NCI-H128 (cell line): Measurements from ENCODE around the gene CROCC.
A peak's percentile ranks its signal among the peaks of the same experiment; 100 is the strongest.
"Not testable (repeated sequence)": the region's sequence is repeated elsewhere in the genome, so short reads cannot be mapped to it uniquely, and the experiment has no call there.

Source experiments
- DNase-seq: peaks from one replicate; lab custom pipeline; 2025; ENCODE audit not compliant: unreplicated experiment; lab: John Stamatoyannopoulos, UW

The CROCC gene

DNA sequence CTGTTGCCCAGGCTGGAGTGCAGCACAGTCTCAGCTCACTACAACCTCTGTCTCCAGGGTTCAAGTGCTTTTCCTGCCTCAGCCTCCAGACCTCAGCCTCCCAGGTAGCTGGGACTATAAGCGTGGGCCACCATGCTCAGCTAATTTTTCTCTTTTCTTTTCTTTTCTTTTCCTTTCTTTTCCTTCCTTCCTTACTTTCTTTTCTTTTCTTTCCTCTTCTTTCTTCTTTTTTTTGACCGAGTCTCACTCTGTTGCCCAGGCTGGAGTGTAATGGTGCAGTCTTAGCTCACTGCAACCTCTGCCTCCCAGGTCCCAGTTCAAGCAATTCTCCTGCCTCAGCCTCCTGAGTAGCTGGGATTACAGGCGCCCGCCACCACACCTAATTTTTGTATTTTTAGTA is 42.4 kb downstream of the CROCC start:
- DNase-seq: not testable (repeated sequence)

DNA sequence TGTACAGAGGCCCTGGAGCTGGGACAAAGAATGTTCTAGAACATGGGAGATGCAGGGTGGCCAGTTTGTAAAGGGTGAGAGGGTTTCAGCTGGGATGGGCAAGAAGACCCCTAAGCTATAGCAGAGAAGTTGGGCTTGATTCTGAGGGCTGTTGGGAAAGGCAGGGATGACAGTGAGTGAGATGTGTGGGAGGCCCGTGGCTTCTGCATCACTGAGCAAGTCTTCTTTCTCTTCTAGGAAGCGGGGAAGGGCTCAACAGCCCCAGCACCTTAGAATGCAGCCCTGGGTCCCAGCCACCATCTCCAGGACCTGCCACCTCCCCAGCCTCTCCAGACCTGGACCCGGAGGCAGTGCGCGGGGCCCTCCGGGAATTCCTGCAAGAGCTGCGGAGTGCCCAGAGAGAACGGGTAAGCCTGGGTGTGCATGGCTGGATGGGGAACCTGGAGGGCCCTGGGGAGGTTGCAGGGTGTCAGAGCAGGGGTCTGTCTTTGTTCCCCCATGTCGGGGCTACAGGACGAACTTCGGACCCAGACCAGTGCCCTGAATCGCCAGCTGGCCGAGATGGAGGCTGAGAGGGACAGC is 43.8 kb downstream of the CROCC start:
- DNase-seq: no peak

- no peak for DNase-seq
Observed at GRCh38 chr1:16966282-16966681, 44.6 kb downstream of the CROCC start.

DNA sequence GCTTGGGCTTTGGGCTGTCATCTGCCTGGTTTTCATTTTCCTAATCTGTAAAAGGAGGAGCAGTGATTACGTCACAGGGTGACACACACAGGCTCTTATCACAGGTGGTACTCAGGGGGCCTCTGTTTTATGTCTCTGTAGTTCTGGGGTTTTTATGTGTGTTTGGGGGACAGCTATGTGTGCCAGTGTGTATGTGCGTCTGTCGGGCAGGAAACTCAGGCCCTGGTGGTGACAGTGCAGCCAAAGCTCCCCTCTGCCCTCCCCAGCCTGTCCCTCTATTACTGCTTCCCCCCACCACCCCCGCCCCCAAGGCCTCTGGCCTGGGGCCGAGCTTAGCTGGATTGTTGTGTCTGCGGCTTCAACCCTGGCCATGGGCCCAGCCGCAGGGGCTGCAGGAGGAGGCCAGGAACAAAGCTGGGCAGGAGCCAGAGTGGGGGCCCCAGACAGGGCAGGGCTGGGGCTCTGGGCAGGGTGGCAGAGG is 45.4 kb downstream of the CROCC start:
- DNase-seq: no peak

DNA sequence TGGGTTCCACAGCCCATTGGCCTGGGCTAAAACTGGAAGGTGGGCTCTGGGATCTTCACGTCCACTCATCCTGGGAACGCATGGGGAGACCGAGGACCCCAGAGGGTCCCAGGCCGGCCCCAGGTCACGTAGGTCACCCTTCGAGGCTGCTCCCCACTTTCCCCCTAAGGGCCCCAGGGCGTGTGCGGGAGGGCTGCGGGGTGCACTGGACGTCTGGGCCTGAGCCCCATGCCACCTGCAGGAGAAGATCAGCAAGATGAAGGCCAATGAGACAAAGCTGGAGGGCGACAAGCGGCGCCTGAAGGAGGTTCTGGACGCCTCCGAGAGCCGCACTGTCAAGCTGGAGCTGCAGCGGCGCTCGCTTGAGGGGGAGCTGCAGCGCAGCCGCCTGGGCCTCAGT is 46.2 kb downstream of the CROCC start:
- no peak for DNase-seq

- no peak for DNase-seq
Observed at GRCh38 chr1:16968372-16968771, 46.6 kb downstream of the CROCC start.

DNA sequence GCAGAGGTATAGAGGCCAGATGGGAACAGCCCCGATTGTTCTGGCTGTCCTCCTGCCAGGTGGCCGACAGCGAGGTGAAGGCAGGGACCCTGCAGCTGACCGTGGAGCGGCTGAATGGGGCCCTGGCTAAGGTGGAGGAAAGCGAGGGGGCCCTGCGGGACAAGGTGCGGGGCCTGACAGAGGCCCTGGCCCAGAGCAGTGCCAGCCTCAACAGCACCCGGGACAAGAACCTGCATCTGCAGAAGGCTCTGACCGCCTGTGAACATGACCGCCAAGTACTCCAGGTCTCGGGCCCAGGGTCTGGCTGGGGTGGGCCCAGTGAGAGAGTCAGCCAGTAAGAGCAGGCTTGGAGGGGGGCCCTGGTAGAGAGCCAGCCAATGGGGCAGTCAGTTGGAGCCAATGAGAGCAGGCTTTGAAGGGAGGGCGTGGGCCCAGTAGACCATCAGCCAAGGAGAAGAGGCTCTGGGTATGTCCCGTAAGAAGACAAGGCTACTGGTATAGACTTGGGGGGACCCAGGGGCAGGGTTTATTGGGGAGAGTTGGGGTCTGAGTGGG is 47.4 kb downstream of the CROCC start:
- DNase-seq: no peak

DNA sequence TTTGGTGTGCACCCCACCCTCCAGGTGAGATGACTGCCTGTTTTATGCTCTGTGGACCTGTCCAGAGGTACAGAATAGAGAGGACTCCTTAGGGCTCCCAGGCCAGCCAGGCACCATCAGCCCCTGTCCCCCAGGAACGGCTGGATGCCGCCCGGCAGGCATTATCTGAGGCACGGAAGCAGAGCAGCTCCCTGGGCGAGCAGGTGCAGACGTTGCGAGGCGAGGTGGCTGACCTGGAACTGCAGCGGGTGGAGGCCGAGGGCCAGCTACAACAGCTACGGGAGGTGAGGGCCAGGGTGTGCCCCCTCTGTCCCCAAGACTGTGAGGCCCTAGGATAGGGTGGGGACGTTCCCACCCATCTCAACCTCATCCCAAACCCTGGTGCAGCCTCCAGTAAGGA is 47.9 kb downstream of the CROCC start:
- DNase-seq: no peak

- no peak for DNase-seq
Observed at GRCh38 chr1:16970132-16970910, 48.6 kb downstream of the CROCC start.

DNA sequence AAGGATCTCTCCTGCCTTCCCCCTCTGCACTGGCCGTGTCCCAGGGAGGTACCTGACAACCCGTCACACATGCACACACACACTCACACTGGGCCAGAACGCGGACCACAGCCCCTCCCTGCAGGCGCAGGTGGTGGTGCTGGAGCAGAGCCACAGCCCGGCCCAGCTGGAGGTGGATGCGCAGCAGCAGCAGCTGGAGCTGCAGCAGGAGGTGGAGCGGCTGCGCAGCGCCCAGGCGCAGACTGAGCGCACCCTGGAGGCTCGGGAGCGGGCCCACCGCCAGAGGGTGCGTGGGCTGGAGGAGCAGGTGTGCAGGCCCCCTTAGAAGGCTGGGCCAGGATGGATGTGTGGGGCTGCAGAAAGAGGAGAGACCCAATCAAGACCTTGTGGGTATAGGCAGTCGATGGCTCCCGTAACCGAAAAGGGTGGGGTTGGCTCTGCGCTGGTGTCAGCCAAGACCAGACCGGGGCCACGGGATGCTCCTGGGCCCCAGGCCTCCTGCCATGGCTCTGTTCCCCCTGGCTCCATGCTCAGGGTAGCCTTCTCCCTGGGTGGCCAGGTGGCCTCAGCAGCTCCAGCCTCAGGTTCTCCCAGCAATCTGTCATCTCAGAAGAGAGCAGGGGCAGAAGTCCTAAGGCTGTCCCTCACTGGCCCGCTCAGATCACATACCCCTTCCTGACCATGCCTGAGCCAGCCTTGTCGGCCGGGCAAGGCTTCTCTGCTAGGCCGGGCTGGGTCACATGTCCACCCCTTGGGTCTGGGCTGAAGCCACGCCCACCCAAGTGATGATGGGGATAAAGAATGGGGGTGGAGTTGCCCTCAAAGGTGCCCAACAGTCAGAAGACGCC is 49.8 kb downstream of the CROCC start:
- peak; percentile 36 for DNase-seq

GRCh38 chr1:16972189-16972895 is 50.6 kb downstream of the CROCC start:
- no peak for DNase-seq

DNA sequence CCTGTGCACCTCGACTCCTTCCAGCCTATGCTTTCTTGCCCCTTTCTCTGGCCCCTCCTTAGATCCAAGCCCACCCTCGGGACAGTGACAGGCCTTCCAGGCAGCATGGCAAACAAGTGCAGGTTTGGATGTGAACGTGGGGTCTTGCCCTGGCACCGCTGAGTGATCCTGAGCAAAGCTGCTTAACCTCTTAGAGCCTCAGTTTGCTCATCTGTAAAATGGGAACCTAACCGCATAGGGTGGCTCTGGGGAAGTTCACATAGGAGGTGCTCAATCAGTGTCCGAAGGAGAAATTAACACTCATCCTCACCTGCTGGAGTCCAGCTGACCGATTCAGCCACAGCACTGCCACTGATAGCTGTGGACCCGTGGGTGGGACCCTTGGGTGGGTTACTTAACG is 51.5 kb downstream of the CROCC start:
- DNase-seq: no peak

DNA sequence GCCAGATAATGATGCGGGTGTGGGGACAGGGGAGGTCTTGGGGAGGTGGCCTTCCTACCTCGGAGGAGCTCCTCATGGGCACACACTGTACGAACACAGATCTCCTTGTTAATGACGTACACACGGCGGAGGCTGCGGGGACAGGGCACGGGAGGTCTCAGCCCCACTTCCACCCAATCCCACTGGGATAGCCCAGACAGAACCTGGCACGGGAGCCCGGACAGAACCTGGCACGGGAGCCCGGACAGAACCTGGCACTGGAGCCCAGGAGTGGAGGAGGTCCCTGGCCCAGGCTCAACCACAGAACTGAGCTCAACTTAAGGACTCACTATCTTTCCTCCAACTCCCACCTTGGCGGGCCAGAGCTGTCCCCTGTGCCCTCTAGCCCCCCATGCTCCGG is 53.5 kb downstream of the CROCC start:
- no peak for DNase-seq

GRCh38 chr1:16975838-16976237 is 54.1 kb downstream of the CROCC start:
- no peak for DNase-seq

DNA sequence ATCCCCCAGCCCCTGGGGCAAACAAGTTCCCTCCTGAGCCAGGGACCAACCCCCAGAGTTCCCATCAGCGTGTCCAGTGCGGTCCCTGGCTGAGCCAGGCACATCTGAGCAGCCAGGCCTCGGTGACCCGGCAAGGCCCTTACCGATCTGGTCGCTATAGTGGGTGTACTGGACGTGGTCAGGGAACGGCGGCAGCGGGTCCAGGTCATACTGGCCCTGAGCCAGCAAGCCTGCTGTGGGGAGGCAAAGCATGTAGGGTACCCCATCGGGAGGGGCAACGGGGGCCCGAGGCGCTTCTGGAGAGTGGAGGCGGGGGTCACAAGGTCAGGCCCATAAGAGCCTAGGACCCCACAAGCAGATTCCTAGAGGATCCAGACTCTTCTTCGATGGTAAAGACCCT is 55.2 kb downstream of the CROCC start:
- DNase-seq: no peak

GRCh38 chr1:16977377-16977776 is 55.6 kb downstream of the CROCC start:
- no peak for DNase-seq

DNA sequence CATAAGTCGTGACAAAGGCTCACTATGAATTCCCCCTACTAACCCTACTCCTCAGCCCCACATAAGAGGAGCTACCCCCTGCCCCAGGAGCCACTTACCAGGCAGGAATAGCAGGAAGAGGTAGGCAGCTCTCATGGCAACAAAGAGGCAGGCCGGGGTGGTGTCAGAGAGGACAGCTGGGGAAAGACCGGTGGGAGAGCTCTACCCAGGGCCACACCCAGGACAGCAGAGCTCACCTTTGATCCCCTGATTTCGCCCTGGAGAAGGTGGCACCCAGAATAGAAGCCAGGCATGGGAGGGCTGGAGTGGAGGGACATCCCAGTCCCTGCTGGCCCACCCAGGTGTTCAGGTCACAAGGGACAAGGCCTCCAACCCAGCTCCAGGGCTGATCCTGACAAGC is 56.4 kb downstream of the CROCC start:
- DNase-seq: no peak

DNA sequence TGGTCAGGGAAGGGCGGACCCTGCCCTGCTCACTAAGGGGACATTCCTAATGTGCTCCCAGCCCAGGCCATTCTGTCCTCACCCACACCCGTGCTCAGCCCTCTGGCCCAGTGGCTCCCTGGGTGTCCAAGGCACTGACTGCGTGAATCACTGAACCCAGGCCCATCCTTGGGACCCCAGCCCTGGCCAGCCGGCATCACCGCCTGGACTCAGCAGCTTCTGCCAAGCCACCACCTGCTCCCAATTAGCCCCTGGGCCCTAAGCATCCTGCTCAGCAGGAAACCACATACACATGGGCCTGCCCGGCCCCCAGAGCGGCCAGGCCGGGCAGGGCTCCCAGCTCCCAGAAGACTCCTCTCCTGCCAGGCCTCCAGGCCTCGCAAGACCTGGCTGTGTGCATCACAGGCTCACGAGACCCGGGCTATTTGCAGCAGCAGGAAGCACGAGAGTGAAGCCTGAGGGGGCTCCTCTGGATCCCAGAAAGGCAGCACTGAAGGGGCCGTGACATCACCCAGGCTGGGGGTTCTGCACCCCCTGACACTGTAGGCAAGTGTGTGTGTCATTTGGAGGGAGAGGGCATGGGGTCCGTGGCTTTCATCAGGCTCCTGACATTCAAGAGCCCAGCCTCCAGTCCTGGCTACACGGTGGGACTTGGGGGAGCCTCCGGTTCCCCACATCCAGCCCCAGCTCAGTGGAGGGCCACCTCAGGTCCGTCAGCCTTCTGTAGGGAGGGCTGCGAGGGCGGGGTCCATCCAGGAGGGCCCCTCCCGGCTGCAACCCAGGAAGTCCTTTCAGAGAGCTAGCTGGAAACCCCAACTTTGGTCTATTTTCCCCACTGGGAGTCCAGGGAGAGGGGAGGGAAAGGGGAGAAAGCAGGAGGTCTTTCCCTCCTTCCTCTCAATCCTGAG is 57.1 kb downstream of the CROCC start:
- no peak for DNase-seq

GRCh38 chr1:16979475-16980327 is 58.0 kb downstream of the CROCC start:
- DNase-seq: no peak
